ENCODE measurements around the gene TMEM184B. TPM values are rescaled to one million over a fixed set of nuclear protein-coding genes. Genes with fewer than 3 reads are reported as not detected.
A peak's percentile ranks its signal among the peaks of the same experiment; 100 is the strongest.

Gene TMEM184B
- total and polyA plus RNA-seq, 5 donors: 32.2 to 55.8 (median 49.2) TPM

DNA sequence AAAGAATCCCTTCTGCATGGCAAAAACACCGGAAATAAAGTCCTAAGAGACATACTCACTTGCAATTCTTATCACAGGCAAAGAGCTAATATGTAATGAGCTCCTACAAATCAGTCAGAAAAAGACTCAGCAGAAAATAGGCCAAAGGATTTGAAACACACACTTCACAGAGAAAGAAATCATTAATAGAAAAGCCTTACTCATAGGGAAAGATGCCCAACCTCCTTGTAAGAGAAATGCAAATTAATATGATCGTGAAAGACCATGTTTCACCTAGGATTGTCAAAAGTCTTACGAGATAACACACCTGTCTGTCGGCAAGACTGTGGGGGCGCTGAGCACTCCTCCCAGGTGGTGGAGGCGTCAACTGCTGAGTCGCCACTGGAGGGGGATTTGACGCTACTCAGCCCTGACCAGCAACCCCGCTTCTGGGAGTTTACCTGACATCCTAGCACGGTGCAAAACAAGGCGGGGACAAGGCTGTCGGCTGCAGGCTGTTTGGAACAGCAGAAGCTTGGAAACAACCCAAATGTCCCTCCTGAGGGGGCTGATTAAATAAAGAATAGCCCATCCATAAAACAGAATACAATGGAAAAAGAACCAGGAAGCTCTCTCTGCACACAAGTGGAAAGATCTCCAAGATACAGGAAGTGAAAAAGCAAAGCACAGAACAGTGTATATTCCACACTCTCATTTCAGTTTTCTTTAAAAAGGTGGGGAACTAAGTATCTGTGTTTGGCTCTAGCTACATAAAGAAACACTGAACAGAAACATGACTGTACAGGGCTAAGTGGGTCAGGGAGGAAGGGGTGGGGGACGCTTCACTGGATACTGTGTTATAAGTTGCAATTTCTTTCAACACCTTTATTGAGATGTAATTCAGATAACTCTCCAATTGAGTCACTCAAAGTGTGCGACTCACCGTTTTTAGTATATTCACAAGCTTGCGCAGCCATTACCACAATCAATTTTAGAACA, 33.0 kb upstream of the TMEM184B start:
- ATAC-seq (peak in 1 of 2 donors; percentile 23), DNase-seq (peak in 1 of 3 donors; percentile 58)
- Histone ChIP-seq H3K4me1 (ENCODE audit: control insufficient read depth, insufficient read depth, low read length) (peaks cover 35% of the 10 kb centered on the region), H3K4me3 (ENCODE audit: low read length) (no peak overlapping the region), H3K27me3 (ENCODE audit: control insufficient read depth, insufficient read depth) (no peaks in the 10 kb centered on the region), H3K27ac (ENCODE audit: low read length) (peak overlapping the region; percentile 88), H3K9me3 (ENCODE audit: control insufficient read depth, low read length) (no peaks in the 10 kb centered on the region)
- WGBS: 27% methylated on average over 16 of the region's 16 CpGs
- intact Hi-C loops (cut with DNase I): no loop called here

DNA sequence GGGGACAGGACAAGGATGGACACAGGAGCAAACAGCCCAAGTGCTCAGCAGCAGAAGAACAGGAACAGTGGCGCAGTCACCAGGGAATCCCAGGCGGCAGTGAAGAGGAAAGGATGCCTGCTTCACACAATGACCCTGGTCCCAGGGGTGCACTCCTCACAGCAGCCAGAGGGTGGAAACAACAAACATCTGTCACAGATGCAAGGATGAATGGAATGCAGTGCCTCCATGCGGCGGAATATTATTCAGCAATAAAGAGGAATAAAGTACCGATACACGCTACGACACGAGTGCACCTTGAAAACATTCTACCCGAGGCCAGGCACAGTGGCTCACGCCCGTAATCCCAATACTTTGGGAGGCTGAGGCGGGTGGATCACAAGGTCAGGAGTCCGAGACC, 31.7 kb upstream of the TMEM184B start:
- Histone ChIP-seq H3K27ac (ENCODE audit: low read length) (peak overlapping the region; percentile 21), H3K27me3 (ENCODE audit: control insufficient read depth, insufficient read depth) (no peaks in the 10 kb centered on the region), H3K4me3 (ENCODE audit: low read length) (no peak overlapping the region), H3K4me1 (ENCODE audit: control insufficient read depth, insufficient read depth, low read length) (peaks cover 26% of the 10 kb centered on the region), H3K9me3 (ENCODE audit: control insufficient read depth, low read length) (no peaks in the 10 kb centered on the region)
- intact Hi-C loops (cut with DNase I): no loop called here
- ATAC-seq (peak; percentile 18 to 42), DNase-seq (peak; percentile 50 to 78 (median 72))
- WGBS: 60% methylated on average over 13 of the region's 13 CpGs

DNA sequence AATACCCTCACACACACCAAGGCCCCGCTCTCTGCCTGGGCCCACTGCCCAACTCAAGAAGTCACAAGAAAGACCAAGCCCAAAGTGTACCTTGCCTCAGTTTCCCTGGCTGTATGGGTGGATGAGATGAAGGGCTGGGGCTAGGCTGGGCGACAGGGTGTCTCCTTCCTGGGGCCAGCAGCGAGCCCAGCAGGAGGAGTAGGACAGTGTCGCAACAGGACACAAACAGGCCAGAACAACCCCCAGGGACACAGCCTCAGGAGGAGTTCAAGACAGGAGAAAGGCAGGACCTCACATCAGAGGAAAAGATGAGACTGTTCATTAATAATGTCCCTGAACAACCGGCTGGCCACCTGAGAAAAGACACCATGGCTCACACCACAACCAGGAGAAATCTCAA, 31.2 kb upstream of the TMEM184B start:
- intact Hi-C loops (cut with DNase I): no loop called here

DNA sequence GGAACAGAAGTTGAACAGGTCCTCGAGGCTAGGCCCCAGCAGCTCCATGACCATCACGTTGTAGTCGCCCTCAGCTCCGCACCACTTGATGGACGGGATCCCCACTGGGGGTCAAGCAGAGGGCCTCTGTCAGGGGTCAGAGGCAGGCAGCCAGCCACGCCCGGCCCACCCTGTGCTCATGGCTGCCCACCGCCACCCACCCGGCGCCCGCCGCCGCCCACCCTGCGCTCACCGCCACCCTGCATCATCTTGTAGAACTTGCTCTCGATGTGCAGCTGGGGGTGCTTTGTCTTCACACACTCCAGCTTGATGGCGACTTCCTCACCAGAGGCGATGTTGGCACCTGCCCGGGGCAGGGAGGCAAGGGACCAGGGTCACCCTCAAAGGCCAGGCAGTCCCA, 30.1 kb upstream of the TMEM184B start:
- Histone ChIP-seq H3K27ac (ENCODE audit: low read length) (no peak overlapping the region), H3K9me3 (ENCODE audit: control insufficient read depth, low read length) (no peaks in the 10 kb centered on the region), H3K4me3 (ENCODE audit: low read length) (no peak overlapping the region), H3K27me3 (ENCODE audit: control insufficient read depth, insufficient read depth) (no peaks in the 10 kb centered on the region), H3K4me1 (ENCODE audit: control insufficient read depth, insufficient read depth, low read length) (peaks cover 16% of the 10 kb centered on the region)
- 91% methylated on average over 19 of the region's 19 CpGs for WGBS
- intact Hi-C loops (cut with DNase I): no loop called here
- ATAC-seq: no peak
- no peak for DNase-seq

More for the DNA sequence above, 31.2 kb upstream of the TMEM184B start:
- peaks cover 23% of the 10 kb centered on the region for H3K4me1 ChIP-seq (ENCODE audit: control insufficient read depth, insufficient read depth, low read length)
- H3K9me3 ChIP-seq (ENCODE audit: control insufficient read depth, low read length): no peaks in the 10 kb centered on the region
- H3K4me3 ChIP-seq (ENCODE audit: low read length): no peak overlapping the region
- ATAC-seq (peak in 1 of 2 donors; percentile 7), DNase-seq (peak in 1 of 3 donors; percentile 63)
- peak overlapping the region; percentile 18 for H3K27ac ChIP-seq (ENCODE audit: low read length)
- no peaks in the 10 kb centered on the region for H3K27me3 ChIP-seq (ENCODE audit: control insufficient read depth, insufficient read depth)
- WGBS: 59% methylated on average over 5 of the region's 5 CpGs

DNA sequence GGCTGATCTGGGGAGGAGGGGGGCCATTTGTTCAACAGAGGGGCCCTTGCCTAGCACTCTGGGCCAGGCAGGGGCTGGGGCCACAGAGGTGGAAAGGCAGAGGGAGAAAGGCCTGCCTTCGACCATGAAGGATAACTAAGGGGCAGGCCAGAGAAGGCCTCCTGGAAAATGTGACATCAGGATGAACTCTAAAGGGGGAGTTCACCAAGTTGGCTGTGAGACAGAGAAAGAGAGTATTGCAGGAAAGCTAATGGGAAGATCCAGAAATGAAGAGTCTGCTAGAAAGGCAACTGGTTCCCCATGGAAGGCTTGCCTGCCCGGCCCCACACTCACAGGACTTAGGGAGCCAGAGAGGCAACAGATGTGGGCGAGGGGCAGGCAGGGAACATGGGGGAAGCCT, 28.1 kb upstream of the TMEM184B start:
- intact Hi-C loops (cut with DNase I): no loop called here
- 77% methylated on average over 3 of the region's 3 CpGs for WGBS
- no peak overlapping the region for H3K27ac ChIP-seq (ENCODE audit: low read length)

DNA sequence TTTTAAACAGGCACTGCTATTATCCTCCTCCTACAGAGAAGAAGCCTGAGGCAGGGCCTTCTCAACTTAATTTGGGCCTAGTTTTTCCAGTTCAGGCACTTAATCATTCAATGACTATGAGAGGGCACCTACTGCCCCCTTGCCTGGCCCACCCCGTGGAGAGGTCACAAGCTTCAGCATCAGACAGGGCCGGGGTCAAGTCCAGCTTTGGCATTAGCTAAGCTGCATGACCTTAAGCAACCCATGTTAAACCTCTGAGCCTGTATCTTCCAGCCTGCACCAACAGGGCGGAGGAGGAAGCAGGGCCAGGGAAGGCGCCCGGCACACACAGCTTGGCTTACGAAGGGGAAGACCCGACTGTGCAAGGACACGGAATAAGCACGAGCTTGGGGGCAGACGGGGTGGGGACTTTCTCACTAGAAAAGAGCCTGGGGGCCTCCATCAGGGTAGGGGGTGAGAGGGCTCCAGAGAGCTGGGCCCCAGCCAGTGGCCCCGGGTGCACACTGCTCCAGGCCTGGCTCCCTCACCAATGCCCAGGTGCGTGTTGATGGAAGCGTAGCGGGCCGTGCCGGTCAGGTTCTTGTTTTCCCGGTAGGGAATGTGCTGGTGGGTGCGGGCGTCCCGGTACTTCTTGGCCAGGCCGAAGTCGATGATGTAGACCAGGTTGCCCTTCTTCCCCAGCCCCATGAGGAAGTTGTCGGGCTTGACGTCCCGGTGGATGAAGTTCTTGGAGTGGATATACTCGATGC, 27.6 kb upstream of the TMEM184B start:
- no peaks in the 10 kb centered on the region for H3K27me3 ChIP-seq (ENCODE audit: control insufficient read depth, insufficient read depth)
- no peak overlapping the region for H3K27ac ChIP-seq (ENCODE audit: low read length)
- DNase-seq: no peak
- H3K4me3 ChIP-seq (ENCODE audit: low read length): no peak overlapping the region
- peaks cover 12% of the 10 kb centered on the region for H3K4me1 ChIP-seq (ENCODE audit: control insufficient read depth, insufficient read depth, low read length)
- ATAC-seq: no peak
- intact Hi-C loops (cut with DNase I): no loop called here
- whole genome bisulfite sequencing: 87% methylated on average over 26 of the region's 26 CpGs
- no peaks in the 10 kb centered on the region for H3K9me3 ChIP-seq (ENCODE audit: control insufficient read depth, low read length)

More for the DNA sequence above, 28.1 kb upstream of the TMEM184B start:
- peaks cover 16% of the 10 kb centered on the region for H3K4me1 ChIP-seq (ENCODE audit: control insufficient read depth, insufficient read depth, low read length)
- H3K4me3 ChIP-seq (ENCODE audit: low read length): no peak overlapping the region
- no peak for ATAC-seq
- H3K27me3 ChIP-seq (ENCODE audit: control insufficient read depth, insufficient read depth): no peaks in the 10 kb centered on the region
- DNase-seq: no peak
- no peaks in the 10 kb centered on the region for H3K9me3 ChIP-seq (ENCODE audit: control insufficient read depth, low read length)

DNA sequence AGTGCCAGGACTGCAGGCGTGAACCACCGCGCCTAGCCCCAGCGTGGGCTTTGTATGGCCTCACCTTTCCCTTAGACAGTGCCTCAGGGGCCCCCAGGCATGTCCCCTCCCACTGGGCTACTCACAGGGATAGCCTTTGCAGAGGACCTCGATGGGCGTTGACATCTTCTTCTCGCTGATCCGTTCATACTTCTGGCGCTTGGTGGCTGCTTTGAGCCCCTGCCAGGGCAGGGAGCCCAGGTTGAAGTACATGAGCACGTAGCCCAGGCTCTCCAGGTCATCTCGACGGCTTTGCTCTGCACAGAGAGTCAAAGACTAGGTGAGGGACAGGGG, 26.9 kb upstream of the TMEM184B start:
- 64% methylated on average over 12 of the region's 12 CpGs for WGBS
- ATAC-seq (no peak), DNase-seq (no peak)
- H3K4me3 ChIP-seq (ENCODE audit: low read length): no peak overlapping the region
- no peaks in the 10 kb centered on the region for H3K27me3 ChIP-seq (ENCODE audit: control insufficient read depth, insufficient read depth)
- intact Hi-C loops (cut with DNase I): no loop called here
- no peak overlapping the region for H3K27ac ChIP-seq (ENCODE audit: low read length)
- H3K9me3 ChIP-seq (ENCODE audit: control insufficient read depth, low read length): no peaks in the 10 kb centered on the region
- peaks cover 11% of the 10 kb centered on the region for H3K4me1 ChIP-seq (ENCODE audit: control insufficient read depth, insufficient read depth, low read length)

DNA sequence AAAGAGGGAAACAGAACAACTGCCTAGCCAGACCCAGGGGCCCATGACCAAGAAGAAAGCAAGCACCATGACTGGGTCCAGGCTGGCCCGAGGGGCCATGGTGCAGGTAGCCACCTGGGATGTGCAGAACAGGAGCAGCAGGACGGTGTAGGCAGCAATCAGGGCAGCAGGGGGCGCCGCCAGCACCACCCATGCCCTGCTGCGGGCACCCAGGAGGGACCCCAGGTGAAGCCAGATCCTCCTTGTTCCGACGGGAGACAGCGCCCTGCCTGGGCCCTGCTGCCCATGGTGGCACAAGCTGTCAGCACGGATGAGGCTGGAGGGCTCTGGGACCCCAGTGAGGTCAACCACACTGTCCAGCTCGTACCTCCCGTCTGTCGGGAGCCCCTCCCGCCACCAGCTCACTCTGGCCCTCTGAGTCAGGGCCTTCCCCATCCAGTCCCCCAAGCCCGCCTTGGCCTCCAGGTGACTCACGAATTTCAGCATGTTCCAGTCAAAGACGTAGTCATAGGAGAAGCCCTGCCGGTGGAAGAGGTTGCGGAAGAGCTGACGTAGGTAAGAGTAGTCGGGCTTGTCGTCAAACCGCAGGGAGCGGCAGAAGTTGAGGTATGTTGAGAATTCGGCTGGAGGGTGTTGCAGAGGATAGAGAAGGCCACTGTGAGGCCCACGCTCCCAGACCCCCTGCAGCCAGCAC, 25.6 kb upstream of the TMEM184B start:
- Histone ChIP-seq H3K27ac (ENCODE audit: low read length) (no peak overlapping the region), H3K27me3 (ENCODE audit: control insufficient read depth, insufficient read depth) (no peaks in the 10 kb centered on the region), H3K4me1 (ENCODE audit: control insufficient read depth, insufficient read depth, low read length) (peaks cover 3% of the 10 kb centered on the region), H3K9me3 (ENCODE audit: control insufficient read depth, low read length) (no peaks in the 10 kb centered on the region), H3K4me3 (ENCODE audit: low read length) (no peak overlapping the region)
- intact Hi-C loops (cut with DNase I): no loop called here
- peak in 1 of 3 donors; percentile 70 for DNase-seq
- WGBS: 86% methylated on average over 25 of the region's 25 CpGs
- no peak for ATAC-seq

DNA sequence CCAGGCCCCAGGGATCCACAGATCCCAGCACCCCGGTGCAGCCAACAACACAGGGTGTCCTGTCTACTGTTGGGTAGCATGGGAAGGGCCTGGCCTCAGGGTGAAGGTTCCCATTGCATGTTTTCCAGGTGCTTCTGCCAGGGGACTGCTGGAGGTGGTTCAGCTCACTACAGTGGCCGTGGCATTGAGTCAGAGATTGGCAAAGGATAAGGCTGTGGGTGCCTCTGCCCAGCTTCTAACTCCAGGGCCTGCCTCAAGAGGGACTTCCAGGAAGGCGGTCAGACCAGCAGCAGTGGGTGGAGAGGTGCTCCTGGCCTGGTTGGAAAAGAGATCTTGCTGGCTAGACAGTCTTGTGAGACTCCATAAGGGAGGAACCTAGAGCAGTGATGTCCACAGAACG, 23.6 kb upstream of the TMEM184B start:
- no peak overlapping the region for H3K27ac ChIP-seq (ENCODE audit: low read length)

DNA sequence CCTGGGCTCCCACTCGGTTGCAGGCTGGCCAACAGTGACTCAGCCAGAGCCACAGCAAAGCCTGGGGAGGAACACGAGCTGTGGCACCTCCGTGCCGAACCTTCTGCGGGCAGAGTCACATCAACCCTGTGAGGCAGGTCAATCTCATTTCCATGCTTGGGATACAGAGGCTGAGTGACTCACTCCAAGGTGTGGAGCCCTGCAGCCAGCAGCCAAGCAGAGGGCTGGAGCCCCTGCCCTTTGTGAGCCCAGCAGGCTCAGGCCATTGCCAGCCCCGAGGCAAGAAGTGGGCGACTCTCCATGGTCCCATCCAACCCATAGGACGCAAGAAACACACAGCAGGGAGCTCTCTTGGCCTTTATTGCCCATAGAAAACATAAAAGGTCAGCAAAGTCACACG, 23.1 kb upstream of the TMEM184B start:
- Histone ChIP-seq H3K27ac (ENCODE audit: low read length) (no peak overlapping the region), H3K4me3 (ENCODE audit: low read length) (no peak overlapping the region), H3K4me1 (ENCODE audit: control insufficient read depth, insufficient read depth, low read length) (no peaks in the 10 kb centered on the region), H3K27me3 (ENCODE audit: control insufficient read depth, insufficient read depth) (no peaks in the 10 kb centered on the region), H3K9me3 (ENCODE audit: control insufficient read depth, low read length) (no peaks in the 10 kb centered on the region)
- ATAC-seq (no peak), DNase-seq (no peak)
- intact Hi-C loops (cut with DNase I): no loop called here
- WGBS: 84% methylated on average over 9 of the region's 9 CpGs

More for the DNA sequence above, 23.6 kb upstream of the TMEM184B start:
- Histone ChIP-seq H3K4me3 (ENCODE audit: low read length) (no peak overlapping the region), H3K9me3 (ENCODE audit: control insufficient read depth, low read length) (no peaks in the 10 kb centered on the region), H3K27me3 (ENCODE audit: control insufficient read depth, insufficient read depth) (no peaks in the 10 kb centered on the region), H3K4me1 (ENCODE audit: control insufficient read depth, insufficient read depth, low read length) (no peaks in the 10 kb centered on the region)
- no peak for DNase-seq
- intact Hi-C loops (cut with DNase I): no loop called here
- ATAC-seq: no peak
- WGBS: 74% methylated on average over 4 of the region's 4 CpGs

DNA sequence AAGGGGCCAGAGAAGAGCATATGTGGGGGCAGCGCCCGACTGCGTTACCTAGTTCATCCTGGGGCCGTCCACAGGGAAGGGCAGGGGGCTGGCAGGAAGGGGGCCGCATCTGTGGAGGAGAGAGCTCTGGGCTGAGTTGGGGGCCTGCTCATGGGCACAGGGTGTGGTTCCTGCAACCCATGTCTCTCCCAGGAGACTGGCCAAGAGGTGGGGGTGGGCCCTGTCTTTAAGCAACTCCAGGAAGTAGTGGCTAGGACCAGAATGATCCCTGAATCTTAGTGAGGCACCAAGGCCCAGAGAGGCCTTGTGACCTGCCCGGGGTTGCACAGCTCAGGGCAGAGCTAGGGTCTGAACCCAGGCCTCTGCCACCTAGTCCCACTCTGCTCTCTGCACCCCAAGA, 22.5 kb upstream of the TMEM184B start:
- intact Hi-C loops (cut with DNase I): no loop called here
- ATAC-seq (no peak), DNase-seq (no peak)
- Histone ChIP-seq H3K4me3 (ENCODE audit: low read length) (no peak overlapping the region), H3K9me3 (ENCODE audit: control insufficient read depth, low read length) (no peaks in the 10 kb centered on the region), H3K27me3 (ENCODE audit: control insufficient read depth, insufficient read depth) (no peaks in the 10 kb centered on the region), H3K27ac (ENCODE audit: low read length) (no peak overlapping the region), H3K4me1 (ENCODE audit: control insufficient read depth, insufficient read depth, low read length) (no peaks in the 10 kb centered on the region)
- 88% methylated on average over 6 of the region's 6 CpGs for WGBS

Data from right cardiac atrium (tissue), 5 donors.